ENCODE data around the gene PIGW. TPM values are rescaled to one million over a fixed set of nuclear protein-coding genes. Genes with fewer than 3 reads are reported as not detected.

Gene PIGW
- total and polyA plus RNA-seq, 4 donors: 6.2 to 15.4 (median 10.6) TPM

DNA sequence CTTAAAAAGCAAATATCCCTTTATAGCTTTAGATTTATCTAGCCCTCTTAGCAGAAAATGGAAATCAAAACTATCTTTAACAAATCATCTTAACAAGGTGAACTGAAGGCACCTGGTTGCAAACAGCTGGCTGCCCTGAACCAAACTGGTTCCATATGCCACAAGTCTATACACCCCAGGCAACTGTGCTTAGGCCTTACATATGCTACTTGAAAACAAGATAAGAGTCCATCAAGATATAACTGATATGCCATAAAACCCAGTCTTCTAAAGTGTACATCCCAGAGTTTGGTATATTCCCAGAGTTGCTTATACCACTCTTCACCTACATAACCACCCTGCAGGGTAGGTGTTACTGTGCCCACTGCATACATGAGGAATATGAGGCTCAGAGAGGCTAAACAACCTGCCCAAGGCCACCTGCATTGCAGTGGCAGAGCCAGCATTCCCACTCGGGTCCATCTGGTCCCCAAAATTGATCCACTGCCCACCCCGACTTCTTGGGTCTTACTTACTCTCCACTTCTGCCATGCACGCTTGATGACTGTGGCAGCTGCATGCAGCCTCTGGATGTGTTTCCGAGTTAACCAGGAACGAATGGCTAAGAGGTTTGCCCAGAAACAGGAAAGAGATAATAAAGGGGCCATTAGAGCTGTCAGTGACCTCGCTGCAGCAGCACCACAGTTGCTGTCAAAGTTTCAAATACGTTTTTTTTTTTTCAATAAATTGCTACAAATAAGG is 36.1 kb upstream of the PIGW start:
- H3K4me1 ChIP-seq (ENCODE audit: control insufficient read depth in 5 of 5, insufficient read depth in 5 of 5, low read length in 5 of 5): peaks cover 0 to 2% (median 0%) of the 10 kb centered on the region in 5 donors
- no peak overlapping the region for H3K4me3 ChIP-seq
- no peak overlapping the region for H3K9ac ChIP-seq (ENCODE audit: insufficient read depth in 1 of 2, low read length in 2 of 2)
- no peaks in the 10 kb centered on the region for H3K27me3 ChIP-seq (ENCODE audit: control insufficient read depth in 3 of 3, insufficient read depth in 3 of 3, low read length in 2 of 3)
- WGBS, 2 donors: 80 to 88% methylated on average over 7 of the region's 7 CpGs
- H3K27ac ChIP-seq (ENCODE audit: low read depth in 1 of 2, low read length in 1 of 2): no peak overlapping the region
- no peak for ATAC-seq (ENCODE audit: insufficient read depth, low FRiP score)
- TF ChIP-seq CTCF (IDR thresholded peaks at IDR 0.05; ENCODE audit: control extremely low read depth, extremely low read depth): no peak
- no peaks in the 10 kb centered on the region for H3K9me3 ChIP-seq (ENCODE audit: control insufficient read depth in 4 of 4, insufficient read depth in 3 of 4, low read length in 3 of 4)
- no peak for DNase-seq
- peaks cover 18 to 48% (median 35%) of the 10 kb centered on the region in 4 donors for H3K36me3 ChIP-seq (ENCODE audit: control insufficient read depth in 4 of 4, insufficient read depth in 4 of 4, low read length in 4 of 4)

- Histone ChIP-seq H3K4me3 (no peak overlapping the region), H3K9me3 (ENCODE audit: control insufficient read depth in 4 of 4, insufficient read depth in 3 of 4, low read length in 3 of 4) (no peaks in the 10 kb centered on the region), H3K9ac (ENCODE audit: insufficient read depth in 1 of 2, low read length in 2 of 2) (no peak overlapping the region), H3K36me3 (ENCODE audit: control insufficient read depth in 4 of 4, insufficient read depth in 4 of 4, low read length in 4 of 4) (peaks cover 7 to 53% (median 31%) of the 10 kb centered on the region in 4 donors), H3K27me3 (ENCODE audit: control insufficient read depth in 3 of 3, insufficient read depth in 3 of 3, low read length in 2 of 3) (no peaks in the 10 kb centered on the region), H3K27ac (ENCODE audit: low read depth in 1 of 2, low read length in 1 of 2) (no peak overlapping the region), H3K4me1 (ENCODE audit: control insufficient read depth in 5 of 5, insufficient read depth in 5 of 5, low read length in 5 of 5) (peaks cover 0 to 2% (median 0%) of the 10 kb centered on the region in 5 donors)
- 91% methylated on average over 15 of the region's 15 CpGs for WGBS, 2 donors
- no peak for ATAC-seq (ENCODE audit: insufficient read depth, low FRiP score)
- DNase-seq: no peak
- TF ChIP-seq CTCF (IDR thresholded peaks at IDR 0.05; ENCODE audit: control extremely low read depth, extremely low read depth): no peak
These were observed 34.0 kb upstream of the PIGW start for GRCh38 chr17:36500745-36501225.

GRCh38 chr17:36501351-36501750 is 33.4 kb upstream of the PIGW start:
- no peak for ATAC-seq (ENCODE audit: insufficient read depth, low FRiP score)
- Histone ChIP-seq H3K9me3 (ENCODE audit: control insufficient read depth in 4 of 4, insufficient read depth in 3 of 4, low read length in 3 of 4) (no peaks in the 10 kb centered on the region), H3K27ac (ENCODE audit: low read depth in 1 of 2, low read length in 1 of 2) (no peak overlapping the region), H3K4me3 (no peak overlapping the region), H3K9ac (ENCODE audit: insufficient read depth in 1 of 2, low read length in 2 of 2) (no peak overlapping the region), H3K36me3 (ENCODE audit: control insufficient read depth in 4 of 4, insufficient read depth in 4 of 4, low read length in 4 of 4) (peaks cover 3 to 50% (median 28%) of the 10 kb centered on the region in 4 donors), H3K27me3 (ENCODE audit: control insufficient read depth in 3 of 3, insufficient read depth in 3 of 3, low read length in 2 of 3) (no peaks in the 10 kb centered on the region), H3K4me1 (ENCODE audit: control insufficient read depth in 5 of 5, insufficient read depth in 5 of 5, low read length in 5 of 5) (no peaks in the 10 kb centered on the region)
- DNase-seq: no peak
- WGBS, 2 donors: 96 to 97% methylated on average over 3 of the region's 3 CpGs
- TF ChIP-seq CTCF (IDR thresholded peaks at IDR 0.05; ENCODE audit: control extremely low read depth, extremely low read depth): no peak
